Activated CD4-positive, alpha-beta T cell treated with anti-CD3 and anti-CD28 coated beads, Interleukin-2, amount 50 U/mL, for 24 hours (primary cell): ENCODE results near the gene GMPS.
"Not testable (repeated sequence)": the region's sequence is repeated elsewhere in the genome, so short reads cannot be mapped to it uniquely, and the experiment has no call there.

Source experiments
- DNase-seq, 2 donors: peaks; one replicate each; pipeline ENCODE4 v3.0.0-alpha.2; 2020; ENCODE audit warnings: low read depth in 1 of 2, low spot score in 1 of 2

The GMPS gene

GRCh38 chr3:155871746-155872158 lies 1.3 kb downstream of the GMPS start:
- no peak for DNase-seq

GRCh38 chr3:155872904-155873646 lies 2.6 kb downstream of the GMPS start:
- no peak for DNase-seq

- DNase-seq: no peak
Measured at GRCh38 chr3:155876037-155876436, 5.6 kb downstream of the GMPS start.

- no peak for DNase-seq
Measured at GRCh38 chr3:155876503-155876902, 6.1 kb downstream of the GMPS start.

GRCh38 chr3:155880286-155880685 lies 9.8 kb downstream of the GMPS start:
- DNase-seq: no peak

- no peak for DNase-seq
Measured at GRCh38 chr3:155884292-155884691, 13.8 kb downstream of the GMPS start.

GRCh38 chr3:155885292-155885691 lies 14.8 kb downstream of the GMPS start:
- DNase-seq: no peak

- not testable (repeated sequence) for DNase-seq
Measured at GRCh38 chr3:155886348-155886747, 15.9 kb downstream of the GMPS start.

GRCh38 chr3:155886915-155887314 lies 16.5 kb downstream of the GMPS start:
- no peak for DNase-seq

- DNase-seq: no peak
Measured at GRCh38 chr3:155889212-155889611, 18.8 kb downstream of the GMPS start.

- no peak for DNase-seq
Measured at GRCh38 chr3:155889952-155890351, 19.5 kb downstream of the GMPS start.

GRCh38 chr3:155890671-155891190 lies 20.3 kb downstream of the GMPS start:
- DNase-seq: no peak

GRCh38 chr3:155891321-155891720 lies 20.9 kb downstream of the GMPS start:
- DNase-seq: no peak

GRCh38 chr3:155895379-155895900 lies 25.0 kb downstream of the GMPS start:
- DNase-seq: no peak

- no peak for DNase-seq
Measured at GRCh38 chr3:155906900-155907299, 36.5 kb downstream of the GMPS start.

GRCh38 chr3:155908086-155908485 lies 37.6 kb downstream of the GMPS start:
- no peak for DNase-seq

- no peak for DNase-seq
Measured at GRCh38 chr3:155908605-155909004, 38.2 kb downstream of the GMPS start.

GRCh38 chr3:155912090-155912489 lies 41.6 kb downstream of the GMPS start:
- no peak for DNase-seq

GRCh38 chr3:155912579-155913190 lies 42.2 kb downstream of the GMPS start:
- no peak for DNase-seq

GRCh38 chr3:155917781-155918180 lies 47.3 kb downstream of the GMPS start:
- no peak for DNase-seq

- DNase-seq: no peak
Measured at GRCh38 chr3:155919728-155920127, 49.3 kb downstream of the GMPS start.

GRCh38 chr3:155921486-155921885 lies 51.0 kb downstream of the GMPS start:
- no peak for DNase-seq
